Measurements from ENCODE around the gene ENDOG. TPM values are rescaled to one million over a fixed set of nuclear protein-coding genes. Genes with fewer than 3 reads are reported as not detected.

The ENDOG gene
- total RNA-seq (10 to 100 TPM; 34.8 to 99.9 (median 57.6) TPM), polyA plus RNA-seq (100 to 1,000 TPM in 1 of 2 donors, 10 to 100 TPM in 1; 38.4 to 105 TPM)
- long read RNA-seq, donor 1, transcript ENDOG-201 (3 exons, 1,172 nt): major isoform, 77 of 81 reads
- long read RNA-seq, donor 1, partial matches to known transcripts: 0 of 81 reads
- long read RNA-seq, donor 1, other reads (novel, unspliced or antisense): 4 of 81 reads
- long read RNA-seq, donor 2, transcript ENDOG-201 (3 exons, 1,172 nt): major isoform, 7 of 10 reads
- long read RNA-seq, donor 2, partial matches to known transcripts: 1 of 10 reads
- long read RNA-seq, donor 2, other reads (novel, unspliced or antisense): 2 of 10 reads
- long read RNA-seq, donor 3, transcript ENDOG-201 (3 exons, 1,172 nt): major isoform, 55 of 62 reads
- long read RNA-seq, donor 3, partial matches to known transcripts: 1 of 62 reads
- long read RNA-seq, donor 3, other reads (novel, unspliced or antisense): 6 of 62 reads

- Histone ChIP-seq H3K4me3 (peak within 1 kb of the TSS; percentile 53 to 82 (median 74)), H3K9me3 (no peaks in the 10 kb centered on the region), H3K36me3 (peaks cover 0 to 26% (median 20%) of the 10 kb centered on the region in 9 donors), H3K27me3 (no peaks in the 10 kb centered on the region), H3K4me1 (peaks cover 0 to 20% (median 15%) of the 10 kb centered on the region in 12 donors), H3K27ac (peak within 1 kb of the TSS; percentile 74 to 95 (median 91))
- TF ChIP-seq CTCF (IDR thresholded peaks at IDR 0.05) (peak; percentile 91 to 100 (median 97)), POLR2A (IDR thresholded peaks at IDR 0.05) (peak; percentile 66 to 97)
- 0 to 1% (median 0%) methylated on average over 15 to 70 of the region's 70 CpGs for WGBS, 4 donors
- DNase-seq (peak; percentile 97 to 99 (median 98)), ATAC-seq (peak; percentile 93 to 97 (median 94))
- intact Hi-C loops (cut with DNase I): loop anchor here in 1 of 10 donors (5.0 kb wide), 1 partner anchor 64 kb away; the partner anchor contains the start of genes KYAT1 and LRRC8A
These were observed at the start of gene ENDOG for GRCh38 chr9:128818099-128818838. TSS of gene ENDOG (plus strand) at chr9:128818500. CDS start at chr9:128818685, 185 bp downstream.

- peaks cover 0 to 33% (median 21%) of the 10 kb centered on the region in 12 donors for H3K4me1 ChIP-seq
- no peak for ATAC-seq
- no peak overlapping the region for H3K27ac ChIP-seq
- DNase-seq: no peak
- H3K36me3 ChIP-seq: peaks cover 0 to 18% (median 2%) of the 10 kb centered on the region in 9 donors
- no peak overlapping the region for H3K4me3 ChIP-seq
- WGBS, 4 donors: 66 to 77% (median 76%) methylated on average over 6 of the region's 6 CpGs
- no peaks in the 10 kb centered on the region for H3K27me3 ChIP-seq
- TF ChIP-seq CTCF (IDR thresholded peaks at IDR 0.05) (no peak), POLR2A (IDR thresholded peaks at IDR 0.05) (no peak)
- intact Hi-C loops (cut with DNase I): no loop called here
- no peaks in the 10 kb centered on the region for H3K9me3 ChIP-seq
These were observed 49.7 kb upstream of the ENDOG start for GRCh38 chr9:128768606-128769005.

- ATAC-seq: no peak
- peak overlapping the region in 11 of 12 donors; percentile 70 to 100 (median 87) for H3K4me3 ChIP-seq
- H3K36me3 ChIP-seq: peaks cover 0 to 14% (median 2%) of the 10 kb centered on the region in 9 donors
- intact Hi-C loops (cut with DNase I): loop anchor here in 1 of 10 donors (5.0 kb wide), 1 partner anchor 68 kb away; the partner anchor contains the start of gene PKN3
- peaks cover 0 to 33% (median 21%) of the 10 kb centered on the region in 12 donors for H3K4me1 ChIP-seq
- WGBS, 4 donors: 77 to 84% (median 81%) methylated on average over 11 of the region's 11 CpGs
- no peak for TF ChIP-seq POLR2A (IDR thresholded peaks at IDR 0.05)
- TF ChIP-seq CTCF (IDR thresholded peaks at IDR 0.05): no peak
- DNase-seq: no peak
- H3K9me3 ChIP-seq: no peaks in the 10 kb centered on the region
- H3K27ac ChIP-seq: peak overlapping the region in 7 of 12 donors; percentile 84 to 97 (median 92)
- no peaks in the 10 kb centered on the region for H3K27me3 ChIP-seq
These were observed 47.8 kb upstream of the ENDOG start for GRCh38 chr9:128770286-128771030.

All from heart left ventricle (tissue), 16 donors.